HG03064 (cell line): Measurements from ENCODE around the gene KAT6B.

Experiments used
- ATAC-seq: cut with Tn5 transposase; IDR thresholded peaks from one replicate; pipeline ENCODE4 v1.9.1; 2021; ENCODE audit warnings: low read depth; ENCODE audit not compliant: unreplicated experiment

The KAT6B gene

GRCh38 chr10:74822521-74823089 is 3.8 kb upstream of the KAT6B start:
- ATAC-seq: no peak

GRCh38 chr10:74823791-74824183 is 2.6 kb upstream of the KAT6B start:
- ATAC-seq: no peak

GRCh38 chr10:74824184-74824899 is 2.1 kb upstream of the KAT6B start:
- ATAC-seq: no peak

GRCh38 chr10:74824900-74825370 is 1.5 kb upstream of the KAT6B start:
- ATAC-seq: no peak

GRCh38 chr10:74825371-74826141 is 844 bp upstream of the KAT6B start:
- peak; percentile 7 for ATAC-seq

- peak; percentile 1 for ATAC-seq
These were observed 643 bp downstream of the KAT6B start for GRCh38 chr10:74827045-74827441.

- ATAC-seq: no peak
These were observed 1.3 kb downstream of the KAT6B start for GRCh38 chr10:74827694-74828093.

GRCh38 chr10:74828946-74829345 is 2.5 kb downstream of the KAT6B start:
- ATAC-seq: no peak

GRCh38 chr10:74831518-74832120 is 5.2 kb downstream of the KAT6B start:
- no peak for ATAC-seq

- no peak for ATAC-seq
These were observed 9.6 kb downstream of the KAT6B start for GRCh38 chr10:74835963-74836362.

GRCh38 chr10:74836877-74837276 is 10.5 kb downstream of the KAT6B start:
- no peak for ATAC-seq

GRCh38 chr10:74837743-74838142 is 11.3 kb downstream of the KAT6B start:
- no peak for ATAC-seq

- ATAC-seq: no peak
These were observed 13.3 kb downstream of the KAT6B start for GRCh38 chr10:74839708-74840107.

GRCh38 chr10:74841265-74841973 is 15.0 kb downstream of the KAT6B start:
- no peak for ATAC-seq

- ATAC-seq: no peak
These were observed 16.0 kb downstream of the KAT6B start for GRCh38 chr10:74842301-74842954.

- ATAC-seq: no peak
These were observed 20.6 kb downstream of the KAT6B start for GRCh38 chr10:74846958-74847357.

GRCh38 chr10:74851831-74852230 is 25.4 kb downstream of the KAT6B start:
- no peak for ATAC-seq

GRCh38 chr10:74852381-74852780 is 26.0 kb downstream of the KAT6B start:
- ATAC-seq: no peak

GRCh38 chr10:74854610-74855009 is 28.2 kb downstream of the KAT6B start:
- no peak for ATAC-seq

- no peak for ATAC-seq
These were observed 28.6 kb downstream of the KAT6B start for GRCh38 chr10:74855027-74855426.
